Measurements from ENCODE around the gene DACH1. TPM values are rescaled to one million over a fixed set of nuclear protein-coding genes. Genes with fewer than 3 reads are reported as not detected.

DACH1 gene
- total and polyA plus RNA-seq, 2 of the 13 experiments (the other 11 are each of a cell fraction or from before 2014, with no cell fraction given), result not detected

DNA sequence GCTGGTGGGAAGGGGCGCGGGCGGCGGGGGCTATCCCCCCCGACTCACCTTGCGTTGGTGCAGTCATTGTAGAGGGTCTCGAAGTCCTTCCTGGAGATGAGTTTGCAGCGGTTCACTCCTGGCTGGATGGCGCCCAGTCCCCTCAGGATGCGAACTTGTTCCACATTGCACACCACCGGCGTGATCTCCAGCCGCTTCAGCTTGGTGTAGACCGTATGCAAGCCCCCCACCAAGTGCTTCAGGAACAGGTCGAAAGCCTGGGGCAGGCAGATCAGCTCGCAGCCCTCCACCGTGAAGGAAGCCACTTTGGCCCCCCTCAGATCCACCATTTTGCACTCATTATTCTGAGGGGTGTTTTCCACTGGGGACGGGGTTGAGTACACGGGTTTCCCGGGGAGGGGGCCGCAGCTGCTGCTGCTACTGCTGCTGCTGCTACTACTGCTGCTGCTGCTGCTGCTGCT, 1.1 kb downstream of the DACH1 start:
- 14% methylated on average over 5 of the region's 21 CpGs for WGBS (ENCODE audit: low lambda C conversion rate)
- Histone ChIP-seq H3K27me3 (ENCODE audit: control insufficient read depth in 1 of 2, insufficient read depth in 2 of 2, low read length in 2 of 2) (peaks cover 7 to 31% of the 10 kb centered on the region in 2 experiments), H3K9ac (ENCODE audit: insufficient read depth, low read depth, low read length) (no peak overlapping the region), H3K27ac (ENCODE audit: extremely low read length, insufficient read depth, low read length) (no peak overlapping the region), H4K20me1 (ENCODE audit: insufficient read depth, low read length) (no peaks in the 10 kb centered on the region), H3K36me3 (replicated peaks in 1 of 2; ENCODE audit: control insufficient read depth in 1 of 2, insufficient read depth in 2 of 2, low read length in 2 of 2) (no peaks in the 10 kb centered on the region), H3K4me3 (replicated peaks in 1 of 3; ENCODE audit: insufficient read depth in 1 of 3, low read depth in 2 of 3, low read length in 3 of 3) (peak overlapping the region in 2 of 3 experiments; percentile 16 to 23; a peak in 3 of 6 replicates), H2AFZ (ENCODE audit: low read length) (no peak overlapping the region), H3K79me2 (ENCODE audit: insufficient read depth, low read length) (no peaks in the 10 kb centered on the region), H3K4me1 (ENCODE audit: insufficient read depth, low read length) (0 out of 2 replicates have a peak, but pooled peaks cover 4% of the 10 kb centered on the region), H3K4me2 (ENCODE audit: low read depth, low read length) (peak overlapping the region; percentile 36), H3K9me3 (ENCODE audit: low read length) (no peaks in the 10 kb centered on the region)
- BruUV-seq (replicated peaks), result no TSS peak
- intact Hi-C loops (cut with micrococcal nuclease; ENCODE audit: unreplicated experiment) (no loop called here), in situ Hi-C loops (cut with HindIII; ENCODE audit: extremely low pct_ligation_motif_present, low pct_unique_long_range_greater_than_20kb) (no loop called here)
- FAIRE-seq (no peak), ATAC-seq (peak; percentile 35), DNase-seq (ENCODE audit: low spot score) (no peak)
- ChIA-PET POLR2A (no interaction called here), CTCF (ENCODE audit: low intra/inter-chr PET ratio, low total read pairs) (no interaction called here)
- TF ChIP-seq ARID5B (CRISPR knock-in tag; IDR thresholded peaks at IDR 0.05), result no peak

DNA sequence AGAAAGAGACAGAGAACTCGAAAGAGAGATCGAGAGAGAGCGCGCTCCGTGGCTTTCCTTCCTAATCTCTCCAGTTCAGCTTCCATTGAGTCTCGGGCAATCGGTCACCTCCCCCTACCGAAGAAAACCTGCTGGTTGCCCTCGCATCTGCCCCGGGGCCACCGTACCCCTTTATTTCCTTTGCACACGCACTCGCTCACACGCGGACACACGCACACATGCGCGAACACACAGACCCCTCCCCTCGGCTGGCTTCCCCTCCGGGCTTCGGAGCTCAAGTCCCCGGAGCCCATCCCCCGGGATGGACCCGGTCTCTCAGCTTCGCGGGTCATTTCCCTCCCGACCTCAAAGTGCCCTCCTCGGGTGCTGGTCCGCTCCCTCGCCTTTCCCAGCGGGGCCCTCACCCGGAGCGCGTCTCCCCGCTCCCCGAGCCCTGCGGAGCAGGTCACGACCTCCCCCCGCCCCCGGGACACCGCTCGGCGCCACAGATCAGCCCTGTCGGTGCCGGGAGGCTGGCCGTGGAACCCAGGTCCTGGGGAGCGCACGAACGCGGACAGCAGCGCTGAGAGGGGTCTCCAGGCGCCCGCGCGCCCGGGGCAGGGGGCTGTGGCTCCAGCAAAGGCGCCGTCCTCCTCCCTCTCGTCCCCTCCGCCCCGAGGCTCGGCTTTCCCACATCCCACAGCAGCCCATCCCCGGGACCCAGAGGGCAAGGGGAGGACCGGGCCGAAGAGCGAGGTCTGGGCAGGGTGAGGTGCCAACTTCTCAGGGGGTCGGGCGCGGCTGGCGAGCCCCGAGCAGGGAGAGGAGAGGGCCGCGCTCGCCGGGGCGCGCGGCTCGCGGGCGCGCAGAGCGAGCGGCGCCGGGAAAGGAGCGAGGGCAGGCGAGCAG, 1.8 kb downstream of the DACH1 start:
- Histone ChIP-seq H2AFZ (ENCODE audit: low read length) (no peak overlapping the region), H3K27ac (ENCODE audit: extremely low read length, insufficient read depth, low read length) (no peak overlapping the region), H3K27me3 (ENCODE audit: control insufficient read depth in 1 of 2, insufficient read depth in 2 of 2, low read length in 2 of 2) (peaks cover 7 to 31% of the 10 kb centered on the region in 2 experiments), H3K4me3 (replicated peaks in 1 of 3; ENCODE audit: insufficient read depth in 1 of 3, low read depth in 2 of 3, low read length in 3 of 3) (0 out of 6 replicates have a peak overlapping the region, but pooled peaks of 1 of the 3 experiments have one; percentile 23), H3K9ac (ENCODE audit: insufficient read depth, low read depth, low read length) (no peak overlapping the region), H3K4me1 (ENCODE audit: insufficient read depth, low read length) (0 out of 2 replicates have a peak, but pooled peaks cover 4% of the 10 kb centered on the region), H3K9me3 (ENCODE audit: low read length) (no peaks in the 10 kb centered on the region), H3K4me2 (ENCODE audit: low read depth, low read length) (no peak overlapping the region), H3K79me2 (ENCODE audit: insufficient read depth, low read length) (no peaks in the 10 kb centered on the region), H3K36me3 (replicated peaks in 1 of 2; ENCODE audit: control insufficient read depth in 1 of 2, insufficient read depth in 2 of 2, low read length in 2 of 2) (no peaks in the 10 kb centered on the region), H4K20me1 (ENCODE audit: insufficient read depth, low read length) (no peaks in the 10 kb centered on the region)
- no TSS peak for BruUV-seq (replicated peaks)
- in situ Hi-C loops (cut with HindIII; ENCODE audit: extremely low pct_ligation_motif_present, low pct_unique_long_range_greater_than_20kb) (no loop called here), intact Hi-C loops (cut with micrococcal nuclease; ENCODE audit: unreplicated experiment) (no loop called here)
- FAIRE-seq, result no peak
- CTCF ChIA-PET (ENCODE audit: low intra/inter-chr PET ratio, low total read pairs), result no interaction called here
- POLR2A ChIA-PET, result no interaction called here
- no peak for DNase-seq (ENCODE audit: low spot score)
- peak; percentile 20 for ATAC-seq
- 45% methylated on average over 46 of the region's 88 CpGs for WGBS (ENCODE audit: low lambda C conversion rate)
- TF ChIP-seq SRSF9 (IDR thresholded peaks at IDR 0.05; ENCODE audit: borderline replicate concordance, insufficient read depth, low read depth, low read length, poor library complexity, severe bottlenecking), result no peak
- TF ChIP-seq ZFP36 (IDR thresholded peaks at IDR 0.05; ENCODE audit: borderline replicate concordance, low read depth, low read length, partially characterized antibody), result no peak
- TF ChIP-seq HHEX (CRISPR knock-in tag; IDR thresholded peaks at IDR 0.05), result no peak
- no peak for TF ChIP-seq HDAC6 (IDR thresholded peaks at IDR 0.05; ENCODE audit: low read depth, low read length)

Measured in HepG2 (cell line).